H4 (cell line): ENCODE measurements around the gene C1orf52. TPM values are rescaled to one million over a fixed set of nuclear protein-coding genes. Genes with fewer than 3 reads are reported as not detected.
"Not testable (repeated sequence)": the region's sequence is repeated elsewhere in the genome, so short reads cannot be mapped to it uniquely, and the experiment has no call there.

Source experiments
- DNase-seq: peaks from one replicate; pipeline ENCODE4 v3.0.0-alpha.2; 2015; ENCODE audit warnings: low spot score
- total RNA-seq: library from RNA; depleted of rRNA; stranded (reverse); fragments of >200 nt; shearing (Covaris generic); gene quantifications from 2 replicates; pipeline ENCODE4 v1.2.3, GENCODE V29; 2014

The C1orf52 gene
- total RNA-seq, 1 experiment from 2014 or later = 16.6 TPM

DNA sequence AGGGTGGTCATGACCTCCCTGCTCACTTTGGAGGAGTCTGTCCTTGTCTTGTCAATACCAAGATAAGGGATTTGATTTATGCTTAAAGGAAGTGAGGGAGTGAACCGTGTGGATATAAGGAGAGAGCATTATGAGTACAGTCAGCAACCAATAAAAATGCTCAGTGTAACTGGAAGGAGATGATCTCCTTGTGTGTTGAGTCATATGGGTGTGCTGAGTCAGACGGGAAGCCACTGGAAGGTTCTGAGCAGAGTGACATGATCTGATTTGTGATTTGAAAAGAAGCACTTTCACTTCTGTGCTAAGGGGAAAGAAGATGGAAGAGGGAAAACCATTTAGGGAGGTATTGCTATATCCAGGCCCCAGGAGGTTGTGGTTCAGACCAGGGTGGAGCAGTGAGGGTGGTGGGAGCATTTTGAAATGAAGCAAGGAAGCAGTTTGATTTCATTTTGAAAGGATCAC is 19.4 kb upstream of the C1orf52 start:
- DNase-seq = peak; percentile 86

DNA sequence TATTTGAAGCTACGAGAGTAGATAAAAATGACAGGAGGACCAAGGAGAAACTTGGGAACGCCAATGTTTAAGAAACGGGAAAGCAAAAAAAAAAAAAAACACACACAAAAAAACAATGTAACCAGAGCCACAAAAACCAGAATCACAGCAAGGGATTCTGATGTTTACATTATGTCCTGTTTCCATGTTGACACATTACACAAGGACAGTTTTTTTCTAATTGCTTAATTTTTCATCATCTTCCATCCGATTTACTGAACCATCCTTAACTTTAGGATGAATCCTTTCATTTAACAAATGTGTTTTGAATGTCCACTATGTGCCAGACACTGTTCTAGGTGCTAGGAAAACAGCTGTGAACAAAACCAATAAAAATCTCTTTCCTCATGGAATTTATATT is 18.3 kb upstream of the C1orf52 start:
- DNase-seq = no peak

GRCh38 chr1:85276978-85277639 is 17.6 kb upstream of the C1orf52 start:
- DNase-seq = no peak

DNA sequence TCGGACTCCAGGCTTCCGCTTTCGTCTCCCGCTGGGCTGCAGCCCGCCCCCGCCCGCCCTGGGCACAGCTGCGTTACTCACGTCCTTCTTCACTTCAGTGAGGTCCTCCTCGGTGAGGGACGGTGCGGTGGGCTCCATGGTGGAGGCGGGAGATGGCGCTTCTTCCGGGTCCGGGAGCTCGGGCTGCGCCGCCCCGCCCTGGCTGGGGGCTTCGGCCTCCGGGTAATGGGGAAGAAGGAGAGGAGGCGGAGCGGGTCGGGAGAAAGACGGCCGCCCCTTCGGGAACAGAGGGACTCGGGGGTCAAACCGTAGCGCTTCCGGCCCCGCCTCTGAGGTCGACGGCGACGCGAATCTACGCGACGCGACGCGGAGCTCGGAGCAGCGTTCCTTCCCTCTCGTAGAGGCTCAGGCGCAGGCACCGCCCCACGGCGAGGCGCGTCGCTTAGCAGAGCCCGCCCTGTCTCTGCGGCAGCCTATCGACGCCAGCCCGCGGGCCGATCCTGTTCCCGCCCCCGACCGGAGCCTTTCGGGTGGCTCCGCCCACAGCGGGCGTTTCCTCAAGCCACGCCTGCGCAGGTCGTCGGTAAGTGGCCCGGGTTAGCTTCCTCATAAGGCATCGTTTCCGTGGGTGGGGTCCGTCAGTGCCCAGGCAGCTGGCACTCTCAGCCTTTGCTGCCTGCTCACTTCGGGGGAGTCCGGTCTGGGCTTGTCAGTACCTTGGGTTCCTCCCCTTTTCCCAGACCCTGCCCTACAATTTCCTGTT is 16.9 kb upstream of the C1orf52 start, which contains the start of gene BCL10:
BCL10 (minus strand) TSS at position 418 of the 763 bp plus-strand sequence; CDS start at position 138, 280 bp downstream.
- peak; percentile 97 for DNase-seq

DNA sequence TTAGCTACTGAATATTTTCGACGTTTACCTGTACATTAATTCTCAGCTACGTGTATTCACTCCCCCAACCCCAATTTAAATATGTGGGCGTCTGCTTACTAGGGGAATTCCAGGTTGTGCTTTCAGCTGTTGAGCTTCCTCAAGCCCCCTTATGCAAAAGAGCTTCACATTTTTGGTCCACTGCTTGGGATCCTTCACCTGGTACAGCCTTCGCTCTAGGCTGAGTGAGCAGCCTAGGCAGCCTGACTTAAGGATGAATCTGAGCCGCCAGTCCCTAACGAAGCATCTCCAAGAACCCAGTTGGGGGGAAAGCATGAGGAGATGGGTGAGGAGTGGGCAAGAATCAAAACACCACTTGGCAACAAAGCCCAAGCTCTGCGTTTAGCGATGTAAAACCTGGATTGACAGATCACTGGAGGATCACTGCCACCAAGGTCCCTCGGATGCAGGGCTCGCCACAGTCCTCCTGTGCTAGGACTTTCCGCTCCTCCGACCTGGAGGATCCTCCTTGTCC is 16.3 kb upstream of the C1orf52 start:
- no peak for DNase-seq

DNA sequence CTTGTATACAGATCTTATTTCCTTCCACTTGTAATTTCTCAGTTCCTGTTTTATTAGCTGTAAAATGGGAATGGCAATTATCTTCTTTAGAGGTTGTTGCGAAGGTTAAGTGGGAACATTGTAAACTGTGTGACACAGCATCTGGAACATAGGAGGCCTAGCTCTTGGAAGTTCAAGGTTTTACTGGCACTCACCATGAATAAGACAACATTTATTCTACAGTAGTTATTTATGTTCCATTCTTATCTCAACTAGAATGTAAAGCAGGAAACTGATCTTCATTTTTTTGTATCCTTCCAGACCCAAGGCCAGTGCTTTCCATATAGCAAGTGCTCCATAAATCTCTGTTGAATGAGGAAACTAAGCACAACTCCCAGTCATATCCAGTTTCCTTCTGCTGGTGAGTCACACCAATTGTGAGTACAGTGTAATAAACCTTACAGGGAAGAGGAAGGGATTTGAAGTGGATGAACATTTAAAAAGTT is 15.5 kb upstream of the C1orf52 start:
- DNase-seq = peak; percentile 65

DNA sequence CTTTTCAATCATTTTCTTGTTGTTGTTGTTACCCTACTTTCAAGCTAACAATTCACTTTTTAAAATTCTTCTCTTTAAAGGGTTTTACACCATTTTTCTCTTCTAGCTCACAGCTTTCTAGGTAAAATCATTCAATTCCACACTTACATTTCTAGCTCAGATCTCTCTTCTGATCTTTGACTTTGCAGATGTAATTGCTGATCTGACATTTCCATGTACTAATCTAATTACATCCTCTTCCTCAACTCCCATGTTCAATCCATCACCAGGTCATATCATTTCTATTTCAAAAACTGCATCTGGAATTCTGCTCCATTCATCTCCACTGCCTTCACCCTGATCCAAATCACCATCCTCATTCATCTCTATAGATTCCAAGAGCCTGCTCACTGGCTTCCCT is 13.9 kb upstream of the C1orf52 start:
- DNase-seq = no peak

GRCh38 chr1:85268801-85269585 is 9.5 kb upstream of the C1orf52 start:
- no peak for DNase-seq

GRCh38 chr1:85267313-85267712 is 7.9 kb upstream of the C1orf52 start:
- DNase-seq = no peak

DNA sequence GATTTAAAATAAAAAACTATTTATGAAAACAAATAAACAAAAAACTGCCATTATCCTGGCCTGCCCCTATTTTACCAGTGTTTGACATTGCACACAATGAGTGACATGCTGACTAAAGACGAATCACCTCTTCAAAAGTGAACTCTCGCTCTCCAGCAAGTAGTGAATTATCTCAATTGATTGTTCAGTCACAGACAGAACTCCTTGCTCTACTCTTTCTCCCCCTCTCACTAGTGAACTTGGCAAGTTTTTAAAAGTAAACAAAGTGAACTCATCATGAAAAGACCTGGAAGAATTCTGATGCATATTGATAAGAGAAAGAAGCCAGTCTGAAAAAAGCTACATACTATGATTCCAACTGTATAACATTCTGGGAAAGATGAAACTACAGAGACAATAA is 4.7 kb upstream of the C1orf52 start:
- DNase-seq = no peak

DNA sequence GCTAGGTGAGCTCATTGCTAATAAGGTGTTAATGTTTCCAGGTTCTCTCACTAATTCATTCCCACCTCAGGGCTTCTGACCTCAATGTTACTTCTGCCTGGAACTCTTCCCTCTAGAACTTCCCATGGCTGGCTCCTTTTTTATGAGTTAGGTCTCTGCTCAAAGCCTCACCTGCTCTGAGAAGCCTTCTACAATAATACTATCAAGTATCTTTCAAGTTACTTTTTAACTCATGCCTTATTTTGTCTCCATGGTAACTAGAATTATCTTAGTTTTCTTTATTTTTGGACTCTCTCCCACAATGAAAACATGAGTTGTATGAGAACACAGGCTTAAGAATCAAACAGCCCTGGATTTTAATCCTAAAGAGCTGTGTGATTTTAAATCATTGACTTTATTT is 3.5 kb upstream of the C1orf52 start:
- no peak for DNase-seq

DNA sequence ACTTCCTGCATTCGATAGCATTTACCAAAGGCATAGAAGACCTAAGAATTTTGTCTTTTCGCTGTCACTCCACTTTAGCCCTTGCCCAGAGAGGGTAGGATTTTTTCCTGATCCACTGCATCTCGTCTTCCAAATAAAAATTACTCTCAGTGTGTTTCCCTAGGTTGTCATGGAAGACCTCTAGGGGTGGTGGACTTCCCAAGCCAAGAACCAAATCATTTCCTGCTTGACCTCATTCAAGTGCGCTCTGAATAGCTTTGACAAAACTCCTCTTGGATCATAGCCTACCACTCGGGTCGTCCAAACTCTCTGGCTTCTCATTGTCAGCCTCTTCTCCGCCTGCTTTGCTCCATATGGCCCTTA is 431 bp upstream of the C1orf52 start:
- no peak for DNase-seq

GRCh38 chr1:85258536-85259117 is 835 bp downstream of the C1orf52 start:
- DNase-seq = no peak

- not testable (repeated sequence) for DNase-seq
Observed at GRCh38 chr1:85249042-85249441, 10.4 kb downstream of the C1orf52 start.

- no peak for DNase-seq
Observed at GRCh38 chr1:85245891-85246290, 13.6 kb downstream of the C1orf52 start.

DNA sequence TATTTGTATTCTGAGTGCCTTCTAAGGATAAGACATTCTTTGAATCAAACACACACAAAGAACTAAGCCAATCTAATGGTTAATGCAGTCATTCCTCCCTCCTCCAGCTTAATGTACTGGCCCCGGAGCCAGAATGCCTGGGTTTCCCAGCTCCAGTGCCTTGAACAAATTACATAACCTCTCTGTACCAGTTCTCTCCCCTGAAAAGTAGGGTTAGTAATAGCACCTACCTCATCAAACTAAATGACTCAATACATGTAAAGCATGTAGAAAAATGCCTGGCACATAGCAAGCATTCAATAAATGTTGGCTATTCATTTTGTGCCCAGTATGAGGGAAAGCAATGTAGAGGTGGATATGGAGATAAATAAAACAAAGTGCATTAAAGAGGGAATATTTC is 14.0 kb downstream of the C1orf52 start:
- DNase-seq = no peak

DNA sequence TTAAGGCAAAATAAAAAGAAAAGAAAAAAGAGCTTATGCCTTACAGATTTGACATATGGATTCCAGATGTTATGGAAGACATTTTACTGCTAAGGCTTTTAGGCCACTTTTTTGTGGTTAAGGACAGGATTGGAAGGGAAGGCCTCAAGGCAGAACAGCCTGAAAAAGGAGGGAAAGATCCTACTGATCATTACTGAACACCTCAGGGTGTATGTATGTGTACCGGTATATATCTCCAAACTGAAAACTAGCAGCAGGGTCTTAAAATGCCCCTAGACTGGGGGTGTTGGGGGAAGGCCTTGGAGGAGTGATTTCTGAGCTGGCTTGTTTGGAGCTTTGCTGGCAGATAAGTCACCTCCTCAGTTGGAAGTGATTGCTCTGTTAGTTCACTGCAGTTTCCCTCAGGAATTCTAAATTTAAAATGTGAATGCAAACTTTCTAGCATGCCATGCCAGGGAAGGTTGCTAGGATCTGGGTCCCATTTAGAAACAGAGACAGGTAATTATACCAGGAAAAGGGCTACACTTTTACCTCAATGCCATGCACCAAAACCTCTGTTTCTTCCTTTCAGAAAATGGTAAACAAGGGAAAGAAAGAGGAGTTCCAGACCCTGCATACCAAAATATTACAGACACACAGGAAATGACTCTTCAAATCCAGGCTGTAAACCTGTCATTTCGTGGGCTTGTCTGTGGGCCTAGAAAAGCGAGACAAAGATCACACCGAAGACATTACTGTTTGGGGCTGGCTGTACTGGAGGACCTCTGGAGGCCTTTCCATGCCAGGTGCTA is 15.0 kb downstream of the C1orf52 start:
- no peak for DNase-seq

DNA sequence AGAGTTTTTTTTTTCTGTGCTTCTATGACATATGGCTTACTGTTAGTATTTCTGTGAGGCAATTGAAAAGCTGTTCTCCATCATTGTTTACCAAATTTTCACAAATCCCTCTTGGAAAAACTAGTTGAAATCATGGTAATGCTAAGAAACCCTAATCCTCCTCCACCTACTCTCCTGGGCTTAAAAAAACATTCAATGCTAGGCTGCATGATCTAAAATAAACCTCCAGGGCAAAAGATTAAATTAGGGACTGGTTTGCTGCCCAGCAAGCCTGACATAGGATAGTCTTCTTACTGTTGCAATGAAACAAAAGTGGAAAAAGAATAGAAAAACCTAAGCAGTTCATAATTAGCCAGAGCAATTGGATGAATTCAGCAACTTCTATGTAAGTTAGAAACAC is 16.1 kb downstream of the C1orf52 start:
- DNase-seq = no peak

GRCh38 chr1:85240643-85241042 is 18.8 kb downstream of the C1orf52 start:
- DNase-seq = no peak

- DNase-seq = no peak
Observed at GRCh38 chr1:85240174-85240601, 19.3 kb downstream of the C1orf52 start.

- DNase-seq = no peak
Observed at GRCh38 chr1:85237613-85238012, 21.8 kb downstream of the C1orf52 start.
